Measurements from ENCODE around the gene HDAC9. TPM values are rescaled to one million over a fixed set of nuclear protein-coding genes. Genes with fewer than 3 reads are reported as not detected.

Gene HDAC9
- total RNA-seq, 1 experiment from 2014 or later: 7.7 TPM

GRCh38 chr7:18488049-18488448 lies 7.5 kb upstream of the HDAC9 start:
- no CpG with 5 or more reads among the region's 1 CpG for WGBS (ENCODE audit: extremely low coverage, insufficient read length, low lambda C conversion rate)
- H3K9ac ChIP-seq (ENCODE audit: extremely low read depth, insufficient read length, low read length): no peak overlapping the region
- H3K79me2 ChIP-seq (ENCODE audit: insufficient read depth, low read length): no peaks in the 10 kb centered on the region
- no peak overlapping the region for H3K18ac ChIP-seq (ENCODE audit: insufficient read length, low read depth, low read length)
- no peaks in the 10 kb centered on the region for H3K27me3 Mint-ChIP-seq (ENCODE audit: low read depth)
- H3K36me3 Mint-ChIP-seq (ENCODE audit: insufficient read depth in 1 of 3, low read depth in 3 of 3): no peaks in the 10 kb centered on the region
- DNase-seq: no peak
- no peak overlapping the region for H3K27ac Mint-ChIP-seq
- H3K23me2 ChIP-seq (ENCODE audit: insufficient read length, low read depth, low read length, poor library complexity, severe bottlenecking): no peaks in the 10 kb centered on the region
- H3K56ac ChIP-seq (ENCODE audit: insufficient read length, low read depth, low read length): no peak overlapping the region
- no peaks in the 10 kb centered on the region for H3K27me3 ChIP-seq (ENCODE audit: insufficient read depth, low read length)
- H4K8ac ChIP-seq (replicated peaks; ENCODE audit: insufficient read length, low read depth, low read length): no peak overlapping the region
- no peak overlapping the region for H2BK12ac ChIP-seq (ENCODE audit: insufficient read length, low read depth, low read length)
- H4K5ac ChIP-seq (ENCODE audit: insufficient read length, low read depth, low read length): no peak overlapping the region
- no peak overlapping the region for H3K4me3 Mint-ChIP-seq
- no peak overlapping the region for H3K4me2 ChIP-seq (ENCODE audit: insufficient read depth, insufficient read length, low read length)
- H4K20me1 ChIP-seq (ENCODE audit: control insufficient read depth, insufficient read depth, insufficient read length): no peaks in the 10 kb centered on the region
- no peak for TF ChIP-seq CTCF (conservative IDR thresholded peaks at IDR 0.05)
- no peak overlapping the region for H2BK5ac ChIP-seq (ENCODE audit: insufficient read length, low read length)
- H3T11ph ChIP-seq (ENCODE audit: low read length): no peak overlapping the region
- H3K23ac ChIP-seq (ENCODE audit: insufficient read length, low read depth, low read length): no peak overlapping the region
- no peak overlapping the region for H3K4ac ChIP-seq (ENCODE audit: low read depth, low read length)
- H4K91ac ChIP-seq (ENCODE audit: insufficient read length, low read depth, low read length): no peak overlapping the region
- no peak overlapping the region for H2AFZ ChIP-seq (ENCODE audit: low read length)
- no peak overlapping the region for H2BK20ac ChIP-seq (ENCODE audit: low read depth, low read length, poor library complexity, severe bottlenecking)
- no peak overlapping the region for H3K14ac ChIP-seq (ENCODE audit: insufficient read depth, low read length)
- H2AK5ac ChIP-seq (ENCODE audit: insufficient read length, low read length): no peak overlapping the region
- H2BK120ac ChIP-seq (ENCODE audit: low read depth, low read length, poor library complexity, severe bottlenecking): no peak overlapping the region
- H2BK15ac ChIP-seq (ENCODE audit: low read depth, low read length): no peak overlapping the region
- no peaks in the 10 kb centered on the region for H3K9me3 ChIP-seq (ENCODE audit: control insufficient read depth, low read depth, low read length)
- H3K4me1 ChIP-seq (ENCODE audit: insufficient read depth, low read length): no peaks in the 10 kb centered on the region
- peaks cover 7 to 11% of the 10 kb centered on the region in 2 experiments for H3K4me1 Mint-ChIP-seq
- H3K9me3 Mint-ChIP-seq: no peaks in the 10 kb centered on the region; a peak in 1 of 5 replicates
- H3K27ac ChIP-seq (ENCODE audit: insufficient read length, low read depth, low read length): no peak overlapping the region
- no peaks in the 10 kb centered on the region for H3K79me1 ChIP-seq (ENCODE audit: insufficient read depth, low read depth, low read length, poor library complexity, severe bottlenecking)

All from H9 (cell line).